ENCODE data around the gene ASB10.

The ASB10 gene

GRCh38 chr7:151161757-151162156 lies 25.3 kb downstream of the ASB10 start:
- no peak for DNase-seq

GRCh38 chr7:151157645-151158329 lies 29.3 kb downstream of the ASB10 start:
- no peak for DNase-seq

GRCh38 chr7:151152643-151153513 lies 34.2 kb downstream of the ASB10 start:
- DNase-seq = no peak

GRCh38 chr7:151150388-151150787 lies 36.7 kb downstream of the ASB10 start:
- DNase-seq = no peak

- DNase-seq = no peak
Measured at GRCh38 chr7:151148319-151149259, 38.5 kb downstream of the ASB10 start.

GRCh38 chr7:151146761-151147160 lies 40.3 kb downstream of the ASB10 start:
- no peak for DNase-seq

- no peak for DNase-seq
Measured at GRCh38 chr7:151144387-151144786, 42.7 kb downstream of the ASB10 start.

- DNase-seq = peak; percentile 71
Measured at GRCh38 chr7:151143261-151144015, 43.6 kb downstream of the ASB10 start.

GRCh38 chr7:151142686-151143040 lies 44.4 kb downstream of the ASB10 start:
- peak; percentile 55 for DNase-seq

GRCh38 chr7:151141855-151142685 lies 45.0 kb downstream of the ASB10 start:
- DNase-seq = no peak

GRCh38 chr7:151141311-151141854 lies 45.7 kb downstream of the ASB10 start:
- DNase-seq = peak; percentile 93

- no peak for DNase-seq
Measured at GRCh38 chr7:151140826-151141225, 46.2 kb downstream of the ASB10 start.

- DNase-seq = no peak
Measured at GRCh38 chr7:151139791-151140190, 47.3 kb downstream of the ASB10 start.

GRCh38 chr7:151139071-151139790 lies 47.8 kb downstream of the ASB10 start:
- no peak for DNase-seq

- DNase-seq = no peak
Measured at GRCh38 chr7:151138153-151138851, 48.7 kb downstream of the ASB10 start.

GRCh38 chr7:151137791-151138152 lies 49.3 kb downstream of the ASB10 start:
- no peak for DNase-seq

GRCh38 chr7:151137076-151137675 lies 49.9 kb downstream of the ASB10 start:
- DNase-seq = no peak

GRCh38 chr7:151135866-151136843 lies 50.9 kb downstream of the ASB10 start:
- DNase-seq = no peak
